OCI-LY3 (cell line): ENCODE measurements around the gene HDAC4.

Experiments
- EZH2phosphoT487 ChIP-seq: fragments of 200-600 bp; shearing (Covaris generic); IDR thresholded peaks from 2 replicates; pipeline ENCODE4 v1.6.1; 2018; ENCODE audit warnings: antibody characterized with exemption, mixed run types, low read depth
- TF ChIP-seq, protein P1 (sequence below): fragments of 200-600, 300-600 bp; sonication (generic); IDR thresholded peaks from 2 replicates; pipeline ENCODE4 v1.5.1; 2014; ENCODE audit warnings: antibody characterized with exemption, low read length, low read depth

DNA sequence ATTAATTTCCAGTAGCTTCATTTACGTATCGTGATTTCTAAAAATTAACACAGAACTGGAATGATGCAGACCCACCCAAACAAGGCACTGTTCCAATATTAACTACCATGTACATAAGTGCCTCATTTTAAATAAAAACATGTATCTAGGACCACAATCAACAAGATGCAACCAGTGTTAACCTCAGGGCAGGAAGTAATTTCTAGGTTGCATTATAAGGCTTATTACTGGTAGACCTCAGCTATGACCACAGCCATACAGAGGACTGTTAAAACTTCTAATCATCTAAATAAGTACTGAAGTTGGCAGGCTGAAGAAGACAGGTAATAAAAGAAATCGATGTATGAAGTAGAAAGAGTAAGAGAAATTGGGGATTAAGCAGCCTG, 262.9 kb downstream of the HDAC4 start:
- TF ChIP-seq, protein P1, sequence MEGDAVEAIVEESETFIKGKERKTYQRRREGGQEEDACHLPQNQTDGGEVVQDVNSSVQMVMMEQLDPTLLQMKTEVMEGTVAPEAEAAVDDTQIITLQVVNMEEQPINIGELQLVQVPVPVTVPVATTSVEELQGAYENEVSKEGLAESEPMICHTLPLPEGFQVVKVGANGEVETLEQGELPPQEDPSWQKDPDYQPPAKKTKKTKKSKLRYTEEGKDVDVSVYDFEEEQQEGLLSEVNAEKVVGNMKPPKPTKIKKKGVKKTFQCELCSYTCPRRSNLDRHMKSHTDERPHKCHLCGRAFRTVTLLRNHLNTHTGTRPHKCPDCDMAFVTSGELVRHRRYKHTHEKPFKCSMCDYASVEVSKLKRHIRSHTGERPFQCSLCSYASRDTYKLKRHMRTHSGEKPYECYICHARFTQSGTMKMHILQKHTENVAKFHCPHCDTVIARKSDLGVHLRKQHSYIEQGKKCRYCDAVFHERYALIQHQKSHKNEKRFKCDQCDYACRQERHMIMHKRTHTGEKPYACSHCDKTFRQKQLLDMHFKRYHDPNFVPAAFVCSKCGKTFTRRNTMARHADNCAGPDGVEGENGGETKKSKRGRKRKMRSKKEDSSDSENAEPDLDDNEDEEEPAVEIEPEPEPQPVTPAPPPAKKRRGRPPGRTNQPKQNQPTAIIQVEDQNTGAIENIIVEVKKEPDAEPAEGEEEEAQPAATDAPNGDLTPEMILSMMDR, result no peak
- no peak for TF ChIP-seq EZH2phosphoT487
